Mesendoderm (in vitro differentiated cells): ENCODE data around the gene KDSR.

Source experiments
- DNase-seq: peaks from one replicate; pipeline ENCODE4 v3.0.0; 2013
- H2AK5ac ChIP-seq: 2 replicates; pipeline ENCODE4 v1.6.1; 2013; ENCODE audit warnings: low read length, inconsistent platforms
- H2BK120ac ChIP-seq: 2 replicates; pipeline ENCODE4 v1.6.1; 2013; ENCODE audit warnings: low read depth, mild to moderate bottlenecking, low read length, moderate library complexity, mixed read lengths
- H2BK15ac ChIP-seq: replicated peaks from 2 replicates; pipeline ENCODE4 v1.6.1; 2013; ENCODE audit warnings: low read depth, mild to moderate bottlenecking, moderate library complexity
- H2BK5ac ChIP-seq: 2 replicates; pipeline ENCODE4 v1.6.1; 2013; ENCODE audit warnings: low read length, inconsistent platforms
- H3K18ac ChIP-seq: 2 replicates; pipeline ENCODE4 v1.6.1; 2013; ENCODE audit warnings: mild to moderate bottlenecking, low read length, mixed read lengths
- H3K23ac ChIP-seq: one replicate; pipeline ENCODE4 v1.6.1; 2013; ENCODE audit warnings: low read length
- H3K27ac ChIP-seq: 2 replicates; pipeline ENCODE4 v1.5.1; 2013; ENCODE audit warnings: low read depth, mild to moderate bottlenecking, inconsistent platforms, low read length, moderate library complexity
- H3K27me3 ChIP-seq: 2 replicates; pipeline ENCODE4 v1.6.1; 2013; ENCODE audit warnings: low read length, control low read depth, mild to moderate bottlenecking, inconsistent platforms; ENCODE audit not compliant: insufficient read depth, poor library complexity
- H3K36me3 ChIP-seq: 2 replicates; pipeline ENCODE4 v1.6.1; 2013; ENCODE audit warnings: low read length, inconsistent platforms; ENCODE audit not compliant: control insufficient read depth, insufficient read depth
- H3K4ac ChIP-seq: one replicate; pipeline ENCODE4 v1.6.1; 2013; ENCODE audit warnings: low read depth, mild to moderate bottlenecking, low read length, moderate library complexity
- H3K4me1 ChIP-seq: 2 replicates; pipeline ENCODE4 v1.6.1; 2013; ENCODE audit warnings: low read depth, low read length, inconsistent platforms; ENCODE audit not compliant: control insufficient read depth
- H3K4me2 ChIP-seq: 2 replicates; pipeline ENCODE4 v1.6.1; 2013; ENCODE audit warnings: low read length
- H3K4me3 ChIP-seq: 2 replicates; pipeline ENCODE4 v1.5.1; 2013; ENCODE audit warnings: mild to moderate bottlenecking, low read length
- H3K56ac ChIP-seq: one replicate; pipeline ENCODE4 v1.6.1; 2013; ENCODE audit warnings: low read length
- H3K79me1 ChIP-seq: 2 replicates; pipeline ENCODE4 v1.6.1; 2013; ENCODE audit warnings: low read length, inconsistent platforms
- H3K79me2 ChIP-seq: 2 replicates; pipeline ENCODE4 v1.6.1; 2013; ENCODE audit warnings: mild to moderate bottlenecking, low read length; ENCODE audit not compliant: control insufficient read depth, insufficient read depth
- H3K9ac ChIP-seq: 2 replicates; pipeline ENCODE4 v1.6.1; 2013; ENCODE audit warnings: low read length, inconsistent platforms
- H4K5ac ChIP-seq: one replicate; pipeline ENCODE4 v1.6.1; 2013; ENCODE audit warnings: low read length
- H4K8ac ChIP-seq: one replicate; pipeline ENCODE4 v1.6.1; 2013; ENCODE audit warnings: low read depth, mild to moderate bottlenecking, control low read depth, low read length, moderate library complexity
- WGBS: extraction: QIAGEN DNeasy Blood & Tissue Kit; methylation state at CpG from one replicate; pipeline ENCODE4 v1.1.7; 2013; ENCODE audit warnings: low lambda C conversion rate, missing lambda C conversion rate; ENCODE audit not compliant: insufficient coverage; ENCODE audit errors: extremely low coverage; 5-methylcytosine and 5-hydroxymethylcytosine counted together

Gene KDSR

DNA sequence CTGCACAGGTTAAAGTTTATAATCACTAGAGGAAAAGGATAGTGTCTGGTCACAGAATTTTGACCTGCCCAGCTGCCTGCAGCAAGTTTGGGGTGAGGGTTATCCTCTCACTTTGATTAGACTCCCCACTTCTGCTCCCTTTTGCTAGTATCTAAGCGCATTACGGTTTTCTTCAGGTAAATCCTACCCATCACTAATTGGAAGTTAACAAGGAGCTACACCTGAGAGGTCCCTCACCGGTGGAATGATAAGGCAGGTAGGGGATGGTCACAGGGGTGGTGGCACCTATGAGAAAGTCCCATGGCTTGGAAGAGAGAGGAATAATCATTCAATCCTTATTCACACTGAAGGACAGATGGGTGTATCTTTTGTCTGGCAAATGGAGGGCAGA is 55.0 kb downstream of the KDSR start:
- H3K79me2 ChIP-seq = no peaks in the 10 kb centered on the region
- H2BK5ac ChIP-seq = no peak overlapping the region
- no peak overlapping the region for H3K18ac ChIP-seq
- H3K27ac ChIP-seq = no peak overlapping the region
- no peak for DNase-seq
- no peak overlapping the region for H4K8ac ChIP-seq
- no peaks in the 10 kb centered on the region for H3K27me3 ChIP-seq
- H3K79me1 ChIP-seq = no peaks in the 10 kb centered on the region
- H3K36me3 ChIP-seq = no peaks in the 10 kb centered on the region
- no peak overlapping the region for H3K56ac ChIP-seq
- H2BK120ac ChIP-seq = no peak overlapping the region
- H3K4me3 ChIP-seq = no peak overlapping the region
- no peak overlapping the region for H4K5ac ChIP-seq
- no peaks in the 10 kb centered on the region for H3K4me1 ChIP-seq
- no peak overlapping the region for H3K4ac ChIP-seq
- no peak overlapping the region for H3K9ac ChIP-seq
- no peak overlapping the region for H3K4me2 ChIP-seq
- H2AK5ac ChIP-seq = no peak overlapping the region
- no peak overlapping the region for H2BK15ac ChIP-seq
- WGBS = no CpG with 5 or more reads among the region's 3 CpGs
- H3K23ac ChIP-seq = no peak overlapping the region

DNA sequence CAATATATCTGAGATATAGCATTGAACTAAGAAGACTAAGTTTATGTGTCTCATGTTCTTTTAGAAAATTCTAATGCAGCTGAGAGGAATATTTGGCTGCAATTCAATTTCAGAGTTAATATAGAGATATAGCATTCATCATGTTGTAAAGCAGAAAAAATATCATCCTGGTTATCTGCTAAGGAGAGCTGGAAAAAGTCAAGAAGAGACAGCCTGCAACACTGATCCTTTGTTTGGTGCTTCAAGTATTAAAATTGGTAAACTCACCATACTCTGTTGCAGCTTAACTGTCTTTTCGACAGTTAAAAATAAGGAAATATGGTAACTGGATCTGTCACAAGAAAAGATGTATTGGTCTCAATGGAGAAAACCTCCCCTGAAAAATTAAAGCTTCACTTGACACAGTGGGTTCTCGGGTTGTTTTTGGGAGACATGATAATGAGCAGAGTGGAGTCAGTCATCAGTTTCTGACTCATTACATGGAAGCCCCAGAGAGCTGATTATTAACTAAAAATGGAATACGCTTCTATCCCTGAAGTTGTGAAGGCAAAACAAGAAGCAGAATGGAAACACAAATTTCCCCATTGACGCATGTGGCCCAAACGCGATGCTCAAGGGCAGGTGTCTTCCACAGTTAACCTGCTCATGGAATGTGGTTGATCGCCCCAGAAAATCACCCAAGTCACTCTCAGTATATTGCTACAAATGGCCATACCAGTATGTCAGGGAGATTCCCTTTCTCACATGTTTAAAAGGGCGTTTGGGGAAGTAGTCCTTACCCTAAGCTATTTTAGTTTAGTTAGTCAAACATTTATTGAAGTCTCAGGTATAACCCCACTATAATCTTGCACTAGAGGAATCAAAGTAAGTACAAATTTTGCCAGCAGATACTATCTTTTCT is 55.6 kb downstream of the KDSR start:
- H3K27ac ChIP-seq = no peak overlapping the region
- no peaks in the 10 kb centered on the region for H3K36me3 ChIP-seq
- H3K9ac ChIP-seq = no peak overlapping the region
- no peaks in the 10 kb centered on the region for H3K79me1 ChIP-seq
- no peak overlapping the region for H2AK5ac ChIP-seq
- H3K23ac ChIP-seq = no peak overlapping the region
- H3K27me3 ChIP-seq = no peaks in the 10 kb centered on the region
- H3K18ac ChIP-seq = no peak overlapping the region
- H3K4me1 ChIP-seq = no peaks in the 10 kb centered on the region
- H3K4me3 ChIP-seq = no peak overlapping the region
- H3K79me2 ChIP-seq = no peaks in the 10 kb centered on the region
- no peak overlapping the region for H3K56ac ChIP-seq
- no peak overlapping the region for H4K5ac ChIP-seq
- H3K4ac ChIP-seq = no peak overlapping the region
- H3K4me2 ChIP-seq = no peak overlapping the region
- no peak overlapping the region for H2BK5ac ChIP-seq
- no peak overlapping the region for H2BK120ac ChIP-seq
- WGBS = no CpG with 5 or more reads among the region's 8 CpGs
- H2BK15ac ChIP-seq = no peak overlapping the region
- H4K8ac ChIP-seq = no peak overlapping the region
- DNase-seq = no peak

DNA sequence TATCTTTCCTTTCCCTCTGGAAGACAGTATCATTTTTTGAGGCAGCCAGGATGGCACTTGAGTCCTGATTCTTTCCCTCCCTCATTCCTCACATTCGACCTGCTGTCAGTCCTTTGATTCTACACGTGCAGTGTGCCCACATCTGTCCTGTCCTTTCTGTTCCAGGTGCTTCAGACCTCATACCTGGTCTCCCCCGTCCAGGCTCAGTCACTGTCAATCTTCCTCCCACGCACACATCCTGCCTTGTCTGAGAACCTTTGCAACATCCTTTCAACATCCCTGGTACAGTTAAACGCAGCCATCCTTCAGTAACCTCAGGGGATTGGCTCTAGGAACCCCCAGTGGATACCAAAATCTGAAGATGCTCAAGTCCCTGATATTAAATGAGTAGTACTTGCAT is 57.6 kb downstream of the KDSR start:
- Histone ChIP-seq H3K4me1 (no peaks in the 10 kb centered on the region), H3K27me3 (no peaks in the 10 kb centered on the region), H2AK5ac (no peak overlapping the region), H2BK15ac (no peak overlapping the region), H2BK120ac (no peak overlapping the region), H3K9ac (no peak overlapping the region), H3K79me1 (no peaks in the 10 kb centered on the region), H3K27ac (no peak overlapping the region), H3K4me3 (no peak overlapping the region), H3K36me3 (no peaks in the 10 kb centered on the region), H3K79me2 (no peaks in the 10 kb centered on the region), H3K18ac (no peak overlapping the region), H2BK5ac (no peak overlapping the region), H3K4me2 (no peak overlapping the region), H4K5ac (no peak overlapping the region), H3K23ac (no peak overlapping the region), H4K8ac (no peak overlapping the region), H3K56ac (no peak overlapping the region), H3K4ac (no peak overlapping the region)
- DNase-seq = no peak
- WGBS = no CpG with 5 or more reads among the region's 5 CpGs

DNA sequence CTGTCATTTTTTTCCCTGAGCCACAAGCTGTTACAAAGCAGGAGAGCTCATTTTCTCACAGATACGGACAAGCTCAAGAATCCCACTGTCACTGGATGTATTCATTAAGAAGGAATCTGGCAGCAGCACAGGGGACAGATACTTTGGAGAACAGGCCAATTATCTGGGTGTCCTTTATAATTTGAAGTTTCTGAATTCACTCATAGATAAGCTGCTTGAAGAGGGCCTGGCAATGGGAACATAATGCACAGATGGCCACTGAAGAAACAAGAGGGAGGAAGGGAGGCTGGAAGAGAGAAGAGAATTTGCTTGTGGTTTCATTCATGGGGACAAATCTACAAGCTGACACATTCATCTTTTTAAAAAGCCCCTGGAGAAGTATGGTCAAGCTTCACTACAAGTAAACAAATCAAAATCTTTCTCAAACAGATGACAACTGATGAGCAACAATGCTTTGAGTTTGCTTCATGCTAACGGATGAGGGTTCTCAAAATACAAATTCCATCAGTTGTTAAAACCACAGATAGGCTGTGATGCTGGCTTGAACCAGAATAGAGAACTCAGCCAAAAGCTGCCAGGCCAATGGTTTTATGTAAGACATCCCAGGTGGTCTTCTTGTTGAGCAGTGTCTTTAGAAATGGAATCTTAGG is 59.3 kb downstream of the KDSR start:
- H3K4ac ChIP-seq = no peak overlapping the region
- no peaks in the 10 kb centered on the region for H3K36me3 ChIP-seq
- H3K27me3 ChIP-seq = no peaks in the 10 kb centered on the region
- no peak overlapping the region for H4K8ac ChIP-seq
- no peak overlapping the region for H2BK5ac ChIP-seq
- no peak overlapping the region for H2BK15ac ChIP-seq
- H2BK120ac ChIP-seq = no peak overlapping the region
- H3K18ac ChIP-seq = no peak overlapping the region
- no peaks in the 10 kb centered on the region for H3K4me1 ChIP-seq
- no peak overlapping the region for H4K5ac ChIP-seq
- no peak for DNase-seq
- H2AK5ac ChIP-seq = no peak overlapping the region
- no peak overlapping the region for H3K23ac ChIP-seq
- no peak overlapping the region for H3K4me2 ChIP-seq
- no peak overlapping the region for H3K9ac ChIP-seq
- H3K56ac ChIP-seq = no peak overlapping the region
- H3K27ac ChIP-seq = no peak overlapping the region
- H3K4me3 ChIP-seq = no peak overlapping the region
- no CpG with 5 or more reads among the region's 2 CpGs for WGBS
- no peaks in the 10 kb centered on the region for H3K79me1 ChIP-seq
- H3K79me2 ChIP-seq = no peaks in the 10 kb centered on the region

DNA sequence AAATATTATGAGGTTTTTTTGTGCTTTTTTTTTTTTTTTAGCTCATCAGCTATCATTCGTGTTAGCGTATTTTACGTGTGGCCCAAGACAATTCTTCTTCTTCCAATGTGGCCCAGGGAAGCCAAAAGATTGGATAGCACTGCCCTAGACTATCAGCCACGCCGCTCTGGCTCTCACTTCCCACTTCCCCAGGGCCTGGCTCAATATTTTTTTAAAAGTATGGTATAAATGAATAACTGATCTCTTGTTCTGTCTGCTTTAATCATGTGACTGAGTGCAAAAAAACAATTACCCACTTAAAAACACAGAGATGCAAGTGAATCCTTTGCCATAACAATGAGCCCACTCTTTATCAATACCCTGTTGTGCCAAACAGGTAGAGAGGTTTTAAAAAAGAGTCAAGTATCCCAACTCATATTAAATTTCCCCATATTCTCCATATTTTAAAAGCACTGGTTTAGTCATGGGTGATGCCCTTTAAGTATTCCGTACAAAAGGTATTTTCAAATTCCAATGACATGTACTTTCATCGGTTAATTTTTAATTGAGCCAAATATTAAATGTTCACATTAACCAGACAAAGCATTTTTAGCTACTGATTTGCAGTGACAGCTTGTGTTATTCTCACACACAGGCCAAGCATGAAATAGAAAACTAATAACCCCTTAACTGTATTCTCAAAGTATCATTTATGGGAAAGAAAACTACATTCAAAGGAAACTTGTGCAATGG is 60.0 kb downstream of the KDSR start:
- WGBS = no CpG with 5 or more reads among the region's 7 CpGs
- no peak overlapping the region for H3K18ac ChIP-seq
- no peak overlapping the region for H2BK15ac ChIP-seq
- H3K9ac ChIP-seq = no peak overlapping the region
- H3K27ac ChIP-seq = no peak overlapping the region
- no peak overlapping the region for H4K8ac ChIP-seq
- no peaks in the 10 kb centered on the region for H3K4me1 ChIP-seq
- no peaks in the 10 kb centered on the region for H3K27me3 ChIP-seq
- H3K79me1 ChIP-seq = no peaks in the 10 kb centered on the region
- no peak overlapping the region for H3K4ac ChIP-seq
- no peak overlapping the region for H3K56ac ChIP-seq
- H3K4me2 ChIP-seq = no peak overlapping the region
- no peaks in the 10 kb centered on the region for H3K36me3 ChIP-seq
- no peak overlapping the region for H2BK5ac ChIP-seq
- H2BK120ac ChIP-seq = no peak overlapping the region
- no peak overlapping the region for H2AK5ac ChIP-seq
- DNase-seq = no peak
- H3K23ac ChIP-seq = no peak overlapping the region
- H3K4me3 ChIP-seq = no peak overlapping the region
- H3K79me2 ChIP-seq = no peaks in the 10 kb centered on the region
- no peak overlapping the region for H4K5ac ChIP-seq
